GM23338 (cell line): Measurements from ENCODE around the gene GATAD2B. TPM values are rescaled to one million over a fixed set of nuclear protein-coding genes. Genes with fewer than 3 reads are reported as not detected.
A peak's percentile ranks its signal among the peaks of the same experiment; 100 is the strongest.

Experiments
- ATAC-seq: fragments of 200-7000 bp; cut with Tn5 transposase; 3 replicates; pipeline ENCODE4 v1.9.1; 2020
- DNase-seq: peaks from one replicate; pipeline ENCODE4 v3.0.0-alpha.2; 2015; ENCODE audit warnings: low spot score
- H2AFZ ChIP-seq: fragments of 200-600 bp; sonication (generic); 2 replicates; pipeline ENCODE4 v1.8.0; 2016; ENCODE audit warnings: antibody characterized with exemption, mild to moderate bottlenecking, moderate library complexity
- H3F3A ChIP-seq: fragments of 200-600 bp; sonication (generic); replicated peaks from 2 replicates; pipeline ENCODE4 v1.8.0; 2017; ENCODE audit warnings: antibody characterized with exemption, mixed run types, low read depth
- H3K27ac ChIP-seq: fragments of 200-600 bp; sonication (generic); 2 replicates; pipeline ENCODE4 v1.6.1; 2016; ENCODE audit warnings: low read depth
- H3K27me3 ChIP-seq: fragments of 200-600 bp; sonication (generic); 2 replicates; pipeline ENCODE4 v1.8.0; 2016; ENCODE audit warnings: mild to moderate bottlenecking, mixed run types, moderate library complexity; ENCODE audit not compliant: insufficient read depth
- H3K36me3 ChIP-seq: fragments of 200-600 bp; sonication (generic); 2 replicates; pipeline ENCODE4 v1.8.0; 2016; ENCODE audit warnings: mild to moderate bottlenecking; ENCODE audit not compliant: insufficient read depth
- H3K4me1 ChIP-seq: fragments of 200-600 bp; sonication (generic); 2 replicates; pipeline ENCODE4 v1.8.0; 2016; ENCODE audit warnings: mild to moderate bottlenecking, moderate library complexity; ENCODE audit not compliant: insufficient read depth
- H3K4me2 ChIP-seq: fragments of 200-600 bp; sonication (generic); 2 replicates; pipeline ENCODE4 v1.7.1; 2017; ENCODE audit warnings: mixed run types
- H3K4me3 ChIP-seq: fragments of 200-600 bp; sonication (generic); 2 replicates; pipeline ENCODE4 v1.6.1; 2016; ENCODE audit warnings: mixed run types
- H3K79me2 ChIP-seq: fragments of 200-600 bp; sonication (generic); replicated peaks from 2 replicates; pipeline ENCODE4 v1.8.0; 2017; ENCODE audit warnings: mild to moderate bottlenecking; ENCODE audit not compliant: insufficient read depth
- H3K9me2 ChIP-seq: fragments of 200-600 bp; sonication (generic); 2 replicates; pipeline ENCODE4 v1.8.0; 2017; ENCODE audit not compliant: insufficient read depth
- H4K20me1 ChIP-seq: fragments of 200-600 bp; sonication (generic); replicated peaks from 2 replicates; pipeline ENCODE4 v1.8.0; 2017; ENCODE audit warnings: mild to moderate bottlenecking; ENCODE audit not compliant: insufficient read depth
- H3K27ac Mint-ChIP-seq: 2 replicates; pipeline ENCODE4 v1.8.0; 2020; ENCODE audit warnings: inconsistent platforms, mild to moderate bottlenecking, moderate library complexity, mixed read lengths
- H3K27me3 Mint-ChIP-seq: 3 replicates; pipeline ENCODE4 v1.8.0; 2022; ENCODE audit warnings: low read depth, mild to moderate bottlenecking, moderate library complexity, mixed read lengths, inconsistent platforms; ENCODE audit not compliant: insufficient read depth, poor library complexity
- H3K36me3 Mint-ChIP-seq: 3 replicates; pipeline ENCODE4 v1.8.0; 2021; ENCODE audit warnings: low read depth, mild to moderate bottlenecking, inconsistent platforms, moderate library complexity, mixed read lengths
- H3K4me1 Mint-ChIP-seq: 3 replicates; pipeline ENCODE4 v1.8.0; 2020; ENCODE audit warnings: mild to moderate bottlenecking, inconsistent platforms, mixed read lengths
- H3K4me3 Mint-ChIP-seq: 3 replicates; pipeline ENCODE4 v1.8.0; 2021; ENCODE audit warnings: moderate library complexity, mild to moderate bottlenecking, inconsistent platforms, mixed read lengths
- H3K9me3 Mint-ChIP-seq: 3 replicates; pipeline ENCODE4 v1.8.0; 2020; ENCODE audit warnings: moderate library complexity, mild to moderate bottlenecking, inconsistent platforms, mixed read lengths
- CREB1 ChIP-seq: fragments of 250-450 bp; sonication (Bioruptor Pico); IDR thresholded peaks from 2 replicates; pipeline ENCODE4 v1.5.0; 2020; ENCODE audit warnings: low read depth, mild to moderate bottlenecking, moderate library complexity
- CTCF ChIP-seq, 2 experiments: fragments of 200-600 bp in 1 of 2; sonication (generic) in 1 of 2; conservative IDR thresholded peaks; 2 replicates each; pipeline versions ENCODE4 v1.5.1 to v1.6.1; 2016 to 2017; ENCODE audit warnings: antibody characterized with exemption in 2 of 2, low read depth in 2 of 2, mild to moderate bottlenecking in 2 of 2, moderate library complexity in 1 of 2
- ETS1 ChIP-seq: IDR thresholded peaks from 2 replicates; pipeline ENCODE4 v1.6.1; 2016; ENCODE audit warnings: antibody characterized with exemption
- EZH2phosphoT487 ChIP-seq: fragments of 200-600 bp; sonication (generic); IDR thresholded peaks from one replicate; pipeline ENCODE4 v1.8.1; 2018; ENCODE audit warnings: antibody characterized with exemption; ENCODE audit not compliant: unreplicated experiment
- JUNB ChIP-seq: IDR thresholded peaks from one replicate; pipeline ENCODE4 v1.6.1; 2016; ENCODE audit warnings: antibody characterized with exemption; ENCODE audit not compliant: unreplicated experiment
- POLR2AphosphoS5 ChIP-seq: IDR thresholded peaks from 2 replicates; pipeline ENCODE4 v1.6.1; 2016; ENCODE audit warnings: antibody characterized with exemption, low read depth
- STAT1 ChIP-seq: IDR thresholded peaks from one replicate; pipeline ENCODE4 v1.6.1; 2016; ENCODE audit warnings: antibody characterized with exemption; ENCODE audit not compliant: unreplicated experiment
- ZNF114 ChIP-seq: fragments of 250-450 bp; sonication (Bioruptor Pico); IDR thresholded peaks from 2 replicates; pipeline ENCODE4 v1.5.0; 2020; ENCODE audit warnings: mild to moderate bottlenecking, moderate library complexity
- ZNF331 ChIP-seq: fragments of 250-450 bp; sonication (Bioruptor Pico); IDR thresholded peaks from 2 replicates; pipeline ENCODE4 v1.5.0; 2020; ENCODE audit warnings: low read depth, mild to moderate bottlenecking, moderate library complexity
- polyA plus RNA-seq: library from polyadenylated mRNA; unstranded; fragments of >200 nt; fragmentation: Nextera tagmentation; extraction: Ambion mirVana; gene quantifications from 2 replicates; pipeline ENCODE4 v1.2.1, GENCODE V29; 2016
- total RNA-seq: library from RNA; depleted of rRNA; stranded (reverse); fragments of >200 nt; shearing (Covaris generic); gene quantifications from 2 replicates; pipeline ENCODE4 v1.2.3, GENCODE V29; 2014

GATAD2B gene
- total and polyA plus RNA-seq, 2 experiments from 2014 or later: 5.2 to 17.8 TPM

- Mint-ChIP-seq H3K36me3 (peaks cover 26% of the 10 kb centered on the region), H3K27ac (peak overlapping the region; percentile 1; the same call in 1 of the 2 replicates), H3K9me3 (no peaks in the 10 kb centered on the region), H3K4me1 (peaks cover 12% of the 10 kb centered on the region), H3K27me3 (peaks cover 5% of the 10 kb centered on the region), H3K4me3 (no peak overlapping the region)
- Histone ChIP-seq H2AFZ (no peak overlapping the region), H3K4me2 (no peak overlapping the region), H3K4me1 (peaks cover 7% of the 10 kb centered on the region; the same call in 1 of the 2 replicates), H3K27ac (peak overlapping the region; percentile 72), H3F3A (no peaks in the 10 kb centered on the region), H3K27me3 (no peaks in the 10 kb centered on the region), H3K9me2 (no peaks in the 10 kb centered on the region), H4K20me1 (no peaks in the 10 kb centered on the region; the same call in 1 of the 2 replicates), H3K36me3 (peaks cover 5% of the 10 kb centered on the region), H3K79me2 (no peaks in the 10 kb centered on the region), H3K4me3 (no peak overlapping the region)
- DNase-seq: no peak
- peak; percentile 25 for ATAC-seq
- TF ChIP-seq CTCF (conservative IDR thresholded peaks at IDR 0.05; ENCODE audit: low read depth in 2 of 2): no peak
- no peak for TF ChIP-seq ZNF331 (CRISPR knock-in tag)
- no peak for TF ChIP-seq EZH2phosphoT487
- TF ChIP-seq ETS1: no peak
- TF ChIP-seq JUNB: no peak
- TF ChIP-seq STAT1: no peak
Observed at GRCh38 chr1:153805042-153805745, 117.6 kb downstream of the GATAD2B start.

GRCh38 chr1:153804112-153804511 lies 118.7 kb downstream of the GATAD2B start:
- H3K4me1 ChIP-seq: peaks cover 7% of the 10 kb centered on the region; the same call in 1 of the 2 replicates
- H2AFZ ChIP-seq: no peak overlapping the region
- Mint-ChIP-seq H3K36me3 (peaks cover 15% of the 10 kb centered on the region), H3K4me3 (no peak overlapping the region), H3K27me3 (peaks cover 5% of the 10 kb centered on the region), H3K9me3 (no peaks in the 10 kb centered on the region), H3K27ac (no peak overlapping the region), H3K4me1 (peaks cover 12% of the 10 kb centered on the region)
- DNase-seq: no peak
- no peaks in the 10 kb centered on the region for H3K9me2 ChIP-seq
- H3K79me2 ChIP-seq: no peaks in the 10 kb centered on the region
- H3K4me3 ChIP-seq: no peak overlapping the region
- no peak overlapping the region for H3K27ac ChIP-seq
- H3F3A ChIP-seq: no peaks in the 10 kb centered on the region
- TF ChIP-seq CTCF (conservative IDR thresholded peaks at IDR 0.05; ENCODE audit: low read depth in 2 of 2) (no peak), STAT1 (no peak), ZNF331 (CRISPR knock-in tag) (no peak), ZNF114 (CRISPR knock-in tag) (no peak), POLR2AphosphoS5 (no peak), EZH2phosphoT487 (no peak), CREB1 (CRISPR knock-in tag) (no peak), ETS1 (no peak), JUNB (no peak)
- H3K36me3 ChIP-seq: no peaks in the 10 kb centered on the region; the same call in 1 of the 2 replicates
- H3K27me3 ChIP-seq: no peaks in the 10 kb centered on the region
- ATAC-seq: no peak
- H4K20me1 ChIP-seq: no peaks in the 10 kb centered on the region; the same call in 1 of the 2 replicates
- no peak overlapping the region for H3K4me2 ChIP-seq
